Panc1 (cell line): ENCODE measurements around the gene KRTAP19-5. TPM values are rescaled to one million over a fixed set of nuclear protein-coding genes. Genes with fewer than 3 reads are reported as not detected.

Experiments used
- ATAC-seq: fragments of 200-7000 bp; cut with Tn5 transposase; 2 replicates; pipeline ENCODE4 v1.9.1; 2020; ENCODE audit warnings: mild to moderate bottlenecking, moderate library complexity
- BruUV-seq: library from RNA; stranded (reverse); fragments of 400-500 nt; replicated peaks from 2 replicates; lab custom pipeline; 2021; lab: Mats Ljungman, UMichigan
- CTCF ChIA-PET: fragments of 300-600 bp; sonication (Branson Sonifier 250); formaldehyde crosslinking; loops from one replicate; lab custom pipeline; 2022; ENCODE audit warnings: antibody characterized with exemption; lab: Charles Lee
- POLR2A ChIA-PET: fragments of 300-600 bp; sonication (Branson Sonifier 250); formaldehyde crosslinking; loops from one replicate; lab custom pipeline; 2022; ENCODE audit warnings: antibody characterized with exemption; lab: Charles Lee
- DNase-seq: peaks from one replicate; pipeline ENCODE4 v3.0.0-alpha.2; 2010; ENCODE audit warnings: low read depth, low spot score
- H3K27ac ChIP-seq: 2 replicates; pipeline ENCODE4 v1.5.1; 2011; ENCODE audit warnings: mild to moderate bottlenecking, low read length, inconsistent platforms
- H3K27me3 ChIP-seq: fragments of 200-500 bp; sonication (Bioruptor generic); 2 replicates; pipeline ENCODE4 v1.6.0; 2014; ENCODE audit warnings: low read length, inconsistent platforms; ENCODE audit not compliant: control insufficient read depth, insufficient read depth
- H3K36me3 ChIP-seq: fragments of 200-500 bp; sonication (Bioruptor generic); 2 replicates; pipeline ENCODE4 v1.5.1; 2014; ENCODE audit warnings: inconsistent platforms, mild to moderate bottlenecking, low read length, moderate library complexity; ENCODE audit not compliant: control insufficient read depth, insufficient read depth
- H3K4me1 ChIP-seq: 2 replicates; pipeline ENCODE4 v1.5.1; 2011; ENCODE audit warnings: inconsistent platforms, mild to moderate bottlenecking, low read length, moderate library complexity; ENCODE audit not compliant: control insufficient read depth, insufficient read depth
- H3K4me3 ChIP-seq, 2 experiments: 2 replicates each; pipeline ENCODE4 v1.5.1; 2011 to 2012; ENCODE audit warnings: low read depth in 2 of 2, low read length in 2 of 2, mild to moderate bottlenecking in 2 of 2, inconsistent platforms in 1 of 2, moderate library complexity in 1 of 2
- H3K9me3 ChIP-seq: fragments of 200-500 bp; sonication (Bioruptor generic); 2 replicates; pipeline ENCODE4 v1.5.1; 2014; ENCODE audit warnings: low read depth, mild to moderate bottlenecking, inconsistent platforms, low read length, moderate library complexity; ENCODE audit not compliant: control insufficient read depth, insufficient read depth
- POLR2AphosphoS5 ChIP-seq: IDR thresholded peaks from 2 replicates; pipeline ENCODE4 v1.6.1; 2012; ENCODE audit warnings: mild to moderate bottlenecking, low read depth, low read length, moderate library complexity
- SIN3A ChIP-seq: IDR thresholded peaks from 2 replicates; pipeline ENCODE4 v1.6.1; 2012; ENCODE audit warnings: low read depth, mild to moderate bottlenecking, low read length, moderate library complexity, borderline replicate concordance; ENCODE audit not compliant: insufficient read depth
- TCF7L2 ChIP-seq: IDR thresholded peaks from 2 replicates; pipeline ENCODE4 v1.6.1; 2011; ENCODE audit warnings: mild to moderate bottlenecking, low read depth, low read length, inconsistent platforms
- in situ Hi-C: cut with HindIII; loops from 2 replicates; pipeline ENCODE4 v1.10.0; 2016; ENCODE audit warnings: low sequenced_read_pairs, low pct_unique_long_range_greater_than_20kb
- intact Hi-C: fragments of 100-400 bp; cut with micrococcal nuclease; formaldehyde crosslinking; loops from one replicate; pipeline ENCODE4 v1.10.0; 2022; ENCODE audit not compliant: unreplicated experiment
- total RNA-seq: library from RNA; stranded (reverse); gene quantifications from one replicate; pipeline ENCODE4 v1.2.1, GENCODE V29; 2021; ENCODE audit not compliant: unreplicated experiment
- TF ChIP-seq, protein P1 (sequence below), 2 experiments: IDR thresholded peaks; 2 replicates each; pipeline ENCODE4 v1.6.1; 2011 to 2012; ENCODE audit warnings: low read depth in 2 of 2, control low read depth in 1 of 2, low read length in 1 of 2, mild to moderate bottlenecking in 1 of 2, moderate library complexity in 1 of 2; ENCODE audit not compliant: insufficient read depth in 1 of 2
- TF ChIP-seq, protein P2 (sequence below): fragments of 450-650 bp; IDR thresholded peaks from 2 replicates; pipeline ENCODE4 v1.5.1; 2017; ENCODE audit warnings: mild to moderate bottlenecking

Gene KRTAP19-5
- total RNA-seq, 1 experiment from 2014 or later = not detected

DNA sequence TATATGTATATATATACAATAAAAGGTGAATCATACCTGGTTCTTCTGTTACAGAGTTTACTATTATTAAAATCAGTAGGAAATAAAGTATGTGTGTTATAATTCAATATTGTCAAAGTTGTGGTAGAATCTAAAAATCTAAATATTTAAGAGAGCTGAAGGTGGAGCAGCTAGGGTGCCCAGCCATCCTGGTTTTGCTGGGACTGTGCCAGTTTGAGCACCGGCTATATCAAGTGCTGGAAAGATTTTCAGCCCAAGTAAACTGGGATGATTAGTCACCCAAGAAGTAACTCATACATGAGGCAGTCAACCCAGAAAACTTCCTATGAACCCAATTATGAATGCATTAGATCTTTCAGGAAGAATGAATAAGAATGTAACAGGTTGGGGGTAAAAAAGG lies 16.9 kb upstream of the KRTAP19-5 start:
- H3K4me3 ChIP-seq = no peak overlapping the region
- H3K4me1 ChIP-seq = no peaks in the 10 kb centered on the region
- H3K27me3 ChIP-seq = no peaks in the 10 kb centered on the region
- CTCF ChIA-PET = no interaction called here
- no peaks in the 10 kb centered on the region for H3K36me3 ChIP-seq
- intact Hi-C loops (no loop called here), in situ Hi-C loops (no loop called here)
- DNase-seq (no peak), ATAC-seq (no peak)
- no peaks in the 10 kb centered on the region for H3K9me3 ChIP-seq
- TF ChIP-seq SIN3A (no peak), TCF7L2 (no peak), POLR2AphosphoS5 (no peak)
- TF ChIP-seq, protein P1, sequence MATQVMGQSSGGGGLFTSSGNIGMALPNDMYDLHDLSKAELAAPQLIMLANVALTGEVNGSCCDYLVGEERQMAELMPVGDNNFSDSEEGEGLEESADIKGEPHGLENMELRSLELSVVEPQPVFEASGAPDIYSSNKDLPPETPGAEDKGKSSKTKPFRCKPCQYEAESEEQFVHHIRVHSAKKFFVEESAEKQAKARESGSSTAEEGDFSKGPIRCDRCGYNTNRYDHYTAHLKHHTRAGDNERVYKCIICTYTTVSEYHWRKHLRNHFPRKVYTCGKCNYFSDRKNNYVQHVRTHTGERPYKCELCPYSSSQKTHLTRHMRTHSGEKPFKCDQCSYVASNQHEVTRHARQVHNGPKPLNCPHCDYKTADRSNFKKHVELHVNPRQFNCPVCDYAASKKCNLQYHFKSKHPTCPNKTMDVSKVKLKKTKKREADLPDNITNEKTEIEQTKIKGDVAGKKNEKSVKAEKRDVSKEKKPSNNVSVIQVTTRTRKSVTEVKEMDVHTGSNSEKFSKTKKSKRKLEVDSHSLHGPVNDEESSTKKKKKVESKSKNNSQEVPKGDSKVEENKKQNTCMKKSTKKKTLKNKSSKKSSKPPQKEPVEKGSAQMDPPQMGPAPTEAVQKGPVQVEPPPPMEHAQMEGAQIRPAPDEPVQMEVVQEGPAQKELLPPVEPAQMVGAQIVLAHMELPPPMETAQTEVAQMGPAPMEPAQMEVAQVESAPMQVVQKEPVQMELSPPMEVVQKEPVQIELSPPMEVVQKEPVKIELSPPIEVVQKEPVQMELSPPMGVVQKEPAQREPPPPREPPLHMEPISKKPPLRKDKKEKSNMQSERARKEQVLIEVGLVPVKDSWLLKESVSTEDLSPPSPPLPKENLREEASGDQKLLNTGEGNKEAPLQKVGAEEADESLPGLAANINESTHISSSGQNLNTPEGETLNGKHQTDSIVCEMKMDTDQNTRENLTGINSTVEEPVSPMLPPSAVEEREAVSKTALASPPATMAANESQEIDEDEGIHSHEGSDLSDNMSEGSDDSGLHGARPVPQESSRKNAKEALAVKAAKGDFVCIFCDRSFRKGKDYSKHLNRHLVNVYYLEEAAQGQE (IDR thresholded peaks at IDR 0.05; ENCODE audit: insufficient read depth in 1 of 2, low read depth in 2 of 2, low read length in 1 of 2) = no peak
- TF ChIP-seq, protein P2, sequence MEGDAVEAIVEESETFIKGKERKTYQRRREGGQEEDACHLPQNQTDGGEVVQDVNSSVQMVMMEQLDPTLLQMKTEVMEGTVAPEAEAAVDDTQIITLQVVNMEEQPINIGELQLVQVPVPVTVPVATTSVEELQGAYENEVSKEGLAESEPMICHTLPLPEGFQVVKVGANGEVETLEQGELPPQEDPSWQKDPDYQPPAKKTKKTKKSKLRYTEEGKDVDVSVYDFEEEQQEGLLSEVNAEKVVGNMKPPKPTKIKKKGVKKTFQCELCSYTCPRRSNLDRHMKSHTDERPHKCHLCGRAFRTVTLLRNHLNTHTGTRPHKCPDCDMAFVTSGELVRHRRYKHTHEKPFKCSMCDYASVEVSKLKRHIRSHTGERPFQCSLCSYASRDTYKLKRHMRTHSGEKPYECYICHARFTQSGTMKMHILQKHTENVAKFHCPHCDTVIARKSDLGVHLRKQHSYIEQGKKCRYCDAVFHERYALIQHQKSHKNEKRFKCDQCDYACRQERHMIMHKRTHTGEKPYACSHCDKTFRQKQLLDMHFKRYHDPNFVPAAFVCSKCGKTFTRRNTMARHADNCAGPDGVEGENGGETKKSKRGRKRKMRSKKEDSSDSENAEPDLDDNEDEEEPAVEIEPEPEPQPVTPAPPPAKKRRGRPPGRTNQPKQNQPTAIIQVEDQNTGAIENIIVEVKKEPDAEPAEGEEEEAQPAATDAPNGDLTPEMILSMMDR = no peak
- H3K27ac ChIP-seq = no peak overlapping the region
- POLR2A ChIA-PET = no interaction called here
- BruUV-seq = no TSS peak

DNA sequence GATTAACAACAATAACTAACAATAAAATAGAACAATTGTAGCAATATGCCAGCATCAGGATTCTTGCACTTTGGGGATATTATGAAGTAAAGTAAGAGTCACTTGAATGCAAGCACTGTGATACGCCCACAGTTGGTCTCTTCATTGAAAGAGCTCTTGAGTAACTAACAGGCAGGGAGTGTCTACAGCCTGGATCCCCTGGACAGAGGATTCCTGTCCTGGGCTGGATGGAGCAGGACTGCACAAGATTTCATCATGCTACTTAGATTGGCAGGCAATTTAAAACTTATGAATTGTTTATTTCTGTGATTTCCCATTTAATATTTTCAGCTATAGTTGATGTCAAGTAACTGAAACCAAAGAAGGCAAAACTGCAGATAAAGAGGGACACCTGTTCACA lies 13.7 kb upstream of the KRTAP19-5 start:
- H3K27ac ChIP-seq = no peak overlapping the region
- TF ChIP-seq, protein P1 (IDR thresholded peaks at IDR 0.05; ENCODE audit: insufficient read depth in 1 of 2, low read depth in 2 of 2, low read length in 1 of 2) = no peak
- TF ChIP-seq SIN3A = no peak
- TF ChIP-seq, protein P2 = no peak
- H3K9me3 ChIP-seq = no peaks in the 10 kb centered on the region
- no peak for DNase-seq
- no peak overlapping the region for H3K4me3 ChIP-seq
- BruUV-seq = no TSS peak
- CTCF ChIA-PET = no interaction called here
- POLR2A ChIA-PET = no interaction called here
- H3K27me3 ChIP-seq = no peaks in the 10 kb centered on the region
- no peaks in the 10 kb centered on the region for H3K4me1 ChIP-seq
- ATAC-seq = no peak
- in situ Hi-C loops (no loop called here), intact Hi-C loops (no loop called here)
- H3K36me3 ChIP-seq = no peaks in the 10 kb centered on the region
